Stimulated activated naive CD4-positive, alpha-beta T cell (primary cell): ENCODE data around the gene GDF11.
A peak's percentile ranks its signal among the peaks of the same experiment; 100 is the strongest.

Source experiments
- DNase-seq, 6 experiments: peaks; one replicate each; lab custom pipeline; 2025; lab: John Stamatoyannopoulos, UW

The GDF11 gene

GRCh38 chr12:55707219-55707671 lies 35.7 kb upstream of the GDF11 start:
- DNase-seq, result peak in 1 of 6 experiments; percentile 25

GRCh38 chr12:55707841-55708694 lies 34.9 kb upstream of the GDF11 start, which contains the start of gene ITGA7:
Gene ITGA7, minus strand, starts transcription at chr12:55707904. Its CDS starts 222 bp downstream, at chr12:55707682.
- peak in 5 of 6 experiments; percentile 25 to 74 (median 47) for DNase-seq

- DNase-seq, result no peak
Measured at GRCh38 chr12:55708695-55709233, 34.2 kb upstream of the GDF11 start.

GRCh38 chr12:55711786-55712553 lies 31.0 kb upstream of the GDF11 start:
- no peak for DNase-seq

- DNase-seq, result no peak
Measured at GRCh38 chr12:55712700-55713415, 30.1 kb upstream of the GDF11 start.

GRCh38 chr12:55713721-55714120 lies 29.2 kb upstream of the GDF11 start:
- DNase-seq, result no peak

GRCh38 chr12:55715169-55715764 lies 27.7 kb upstream of the GDF11 start:
- DNase-seq, result no peak

GRCh38 chr12:55715833-55716581 lies 26.9 kb upstream of the GDF11 start, which contains the start of gene BLOC1S1:
Gene BLOC1S1, plus strand, starts transcription at chr12:55716046. Its CDS starts 6 bp downstream, at chr12:55716052.
- peak; percentile 78 to 93 (median 89) for DNase-seq

- DNase-seq, result no peak
Measured at GRCh38 chr12:55716582-55716957, 26.4 kb upstream of the GDF11 start.

- no peak for DNase-seq
Measured at GRCh38 chr12:55717011-55718007, 25.6 kb upstream of the GDF11 start.

GRCh38 chr12:55718015-55718414 lies 24.9 kb upstream of the GDF11 start:
- DNase-seq, result no peak

- DNase-seq, result no peak
Measured at GRCh38 chr12:55718624-55719275, 24.2 kb upstream of the GDF11 start.

- no peak for DNase-seq
Measured at GRCh38 chr12:55719371-55719770, 23.6 kb upstream of the GDF11 start.

- no peak for DNase-seq
Measured at GRCh38 chr12:55720071-55720564, 22.8 kb upstream of the GDF11 start, which contains the start of gene RDH5. Gene RDH5, plus strand, starts transcription at chr12:55720393. Its CDS starts 792 bp downstream, at chr12:55721185.

GRCh38 chr12:55720894-55721444 lies 22.0 kb upstream of the GDF11 start:
- DNase-seq, result no peak

- DNase-seq, result no peak
Measured at GRCh38 chr12:55721601-55722213, 21.2 kb upstream of the GDF11 start.

- no peak for DNase-seq
Measured at GRCh38 chr12:55722948-55723347, 20.0 kb upstream of the GDF11 start.
